ENCODE results near the gene MITF.

Gene MITF, protein sequence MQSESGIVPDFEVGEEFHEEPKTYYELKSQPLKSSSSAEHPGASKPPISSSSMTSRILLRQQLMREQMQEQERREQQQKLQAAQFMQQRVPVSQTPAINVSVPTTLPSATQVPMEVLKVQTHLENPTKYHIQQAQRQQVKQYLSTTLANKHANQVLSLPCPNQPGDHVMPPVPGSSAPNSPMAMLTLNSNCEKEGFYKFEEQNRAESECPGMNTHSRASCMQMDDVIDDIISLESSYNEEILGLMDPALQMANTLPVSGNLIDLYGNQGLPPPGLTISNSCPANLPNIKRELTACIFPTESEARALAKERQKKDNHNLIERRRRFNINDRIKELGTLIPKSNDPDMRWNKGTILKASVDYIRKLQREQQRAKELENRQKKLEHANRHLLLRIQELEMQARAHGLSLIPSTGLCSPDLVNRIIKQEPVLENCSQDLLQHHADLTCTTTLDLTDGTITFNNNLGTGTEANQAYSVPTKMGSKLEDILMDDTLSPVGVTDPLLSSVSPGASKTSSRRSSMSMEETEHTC

DNA sequence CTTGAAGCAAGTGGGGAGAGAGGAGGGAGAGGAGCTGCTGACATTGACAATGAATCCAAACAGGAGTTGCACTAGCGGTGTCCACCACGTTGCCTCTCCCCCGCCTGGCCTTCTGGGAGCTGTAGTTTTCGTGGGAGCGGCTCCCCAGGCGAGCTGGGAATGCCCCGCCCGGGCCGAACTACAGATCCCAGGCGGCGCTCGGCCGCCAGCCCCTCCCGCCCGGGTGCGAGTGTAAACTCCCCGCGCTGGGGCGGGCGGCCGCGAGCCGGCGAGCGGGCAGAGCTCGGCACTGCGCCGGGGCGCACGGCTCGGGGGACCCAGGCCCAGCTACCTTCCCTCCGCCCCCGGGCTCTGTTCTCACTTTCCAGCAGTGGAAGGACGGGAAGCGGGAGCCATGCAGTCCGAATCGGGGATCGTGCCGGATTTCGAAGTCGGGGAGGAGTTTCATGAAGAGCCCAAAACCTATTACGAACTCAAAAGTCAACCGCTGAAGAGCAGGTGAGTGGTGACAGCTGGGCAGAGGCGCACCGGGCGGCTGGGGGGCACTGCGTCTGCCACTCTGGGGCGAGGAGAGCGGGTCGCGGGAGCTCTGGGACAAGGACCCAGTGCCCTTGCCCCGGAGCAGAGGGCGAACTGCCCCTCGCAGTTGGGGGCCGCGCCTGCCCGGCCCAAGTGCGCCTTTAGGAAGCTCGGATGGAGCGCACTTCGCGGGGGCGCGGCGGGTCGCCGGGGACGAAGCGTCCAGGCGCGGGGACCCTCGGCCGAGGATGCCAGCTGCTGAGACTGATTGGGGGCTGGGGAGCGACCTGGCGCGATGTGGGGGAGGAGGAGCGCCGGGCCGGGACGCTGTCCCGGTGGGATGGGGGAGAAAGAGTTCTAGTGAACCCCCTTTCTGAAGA, at the start of gene MITF:
Gene MITF (plus strand): TSS at position 261 of the 899 bp plus-strand sequence. CDS start 134 bp downstream, at position 395.
- no peak for DNase-seq

- no peak for DNase-seq
These were observed 47.4 kb upstream of the MITF start for GRCh38 chr3:69691860-69692259.

DNA sequence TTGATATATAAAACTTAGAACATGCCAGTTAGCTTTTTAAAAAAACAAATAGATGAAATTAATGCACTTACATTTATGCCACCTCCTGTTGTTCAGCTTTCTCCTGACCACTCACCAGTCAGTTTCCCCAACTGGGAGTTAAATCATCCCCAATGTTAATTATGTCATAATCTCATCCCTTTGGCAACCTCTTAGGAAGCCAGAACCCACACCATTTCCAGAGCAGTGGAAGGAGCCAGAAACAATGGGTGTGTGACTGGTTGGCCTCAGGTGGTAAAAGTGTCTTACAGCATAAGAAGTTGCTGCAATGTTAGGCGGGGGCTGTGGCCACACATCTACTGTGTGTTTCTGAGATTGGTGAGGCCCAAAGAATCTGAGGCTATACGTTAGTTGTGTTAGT, 46.5 kb upstream of the MITF start:
- no peak for DNase-seq

DNA sequence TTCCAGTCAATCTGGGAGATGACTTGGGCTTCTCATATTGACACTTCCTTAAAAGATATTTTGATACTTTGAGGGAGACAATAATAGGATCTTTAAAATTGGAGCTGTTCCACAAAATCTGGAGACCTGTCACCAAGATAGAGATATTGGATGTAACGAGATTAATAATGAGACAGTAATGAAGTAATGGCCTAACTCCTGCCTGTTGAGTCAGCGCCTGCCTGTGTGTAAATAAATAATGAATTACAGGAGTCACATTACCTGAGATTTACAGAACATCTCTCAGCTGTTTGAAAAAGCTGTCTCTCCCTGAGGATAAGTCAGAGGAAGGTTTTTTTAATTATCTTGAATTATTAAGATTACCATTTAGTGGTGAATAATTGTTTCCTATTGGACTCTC, 43.8 kb upstream of the MITF start:
- no peak for DNase-seq

DNA sequence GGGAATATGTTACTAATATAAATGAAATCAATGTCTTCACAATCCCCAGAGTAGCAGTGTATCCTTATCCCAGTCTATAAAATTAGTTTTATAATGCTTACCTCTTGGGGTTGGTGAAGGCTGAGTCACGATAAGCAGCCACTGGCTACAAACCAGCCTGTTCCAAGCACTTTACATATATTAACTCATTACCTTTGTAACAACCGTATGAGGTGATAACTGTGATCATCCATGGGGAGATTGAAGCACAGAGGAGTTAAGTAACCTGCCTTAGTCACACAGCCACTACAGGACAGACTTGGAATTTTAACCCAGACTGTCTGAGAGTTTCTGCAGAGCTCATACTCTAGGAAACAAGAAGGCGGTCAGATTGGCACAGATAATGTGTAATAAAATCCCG, 43.3 kb upstream of the MITF start:
- DNase-seq, result no peak

DNA sequence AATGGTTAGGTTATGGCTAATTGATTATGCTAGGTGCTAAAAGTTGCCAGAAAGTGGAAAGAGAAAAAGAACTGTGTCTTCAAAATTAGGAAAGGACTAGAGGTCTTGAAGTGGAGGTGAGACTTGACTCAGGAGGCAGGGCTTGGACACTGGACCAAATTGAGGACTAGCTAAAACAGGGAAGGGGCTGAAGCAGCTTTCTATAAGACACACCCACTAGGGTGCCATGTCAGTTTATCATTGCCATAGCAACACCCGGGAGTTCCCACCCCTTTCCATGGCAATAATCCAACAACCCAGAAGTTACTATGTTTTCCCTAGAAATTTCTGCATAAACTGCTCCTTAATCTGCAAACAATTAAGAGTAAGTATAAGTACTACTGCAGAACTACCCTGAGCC, 42.9 kb upstream of the MITF start:
- DNase-seq, result no peak

GRCh38 chr3:69697381-69697780, 41.9 kb upstream of the MITF start:
- no peak for DNase-seq

- no peak for DNase-seq
These were observed 40.5 kb upstream of the MITF start for GRCh38 chr3:69698728-69699127.

DNA sequence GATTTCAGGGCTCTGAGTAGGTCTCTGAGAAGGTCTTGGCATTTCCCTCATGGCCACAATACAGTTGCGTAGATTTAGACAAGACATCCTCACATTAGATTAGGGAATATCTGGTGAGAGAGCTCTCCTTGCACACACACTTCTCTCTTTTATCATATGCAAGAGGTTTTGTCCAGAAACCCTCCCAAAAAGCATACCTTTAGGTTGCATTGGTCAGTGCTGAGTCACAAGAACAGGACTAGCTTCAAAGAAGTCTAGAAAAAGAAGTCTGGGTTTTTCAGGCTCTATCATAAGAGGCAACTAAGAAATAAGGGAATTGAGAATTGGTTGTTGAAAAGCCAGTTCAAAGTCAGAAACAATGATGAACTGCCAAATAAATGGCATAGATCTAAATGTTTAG, 40.1 kb upstream of the MITF start:
- no peak for DNase-seq

DNA sequence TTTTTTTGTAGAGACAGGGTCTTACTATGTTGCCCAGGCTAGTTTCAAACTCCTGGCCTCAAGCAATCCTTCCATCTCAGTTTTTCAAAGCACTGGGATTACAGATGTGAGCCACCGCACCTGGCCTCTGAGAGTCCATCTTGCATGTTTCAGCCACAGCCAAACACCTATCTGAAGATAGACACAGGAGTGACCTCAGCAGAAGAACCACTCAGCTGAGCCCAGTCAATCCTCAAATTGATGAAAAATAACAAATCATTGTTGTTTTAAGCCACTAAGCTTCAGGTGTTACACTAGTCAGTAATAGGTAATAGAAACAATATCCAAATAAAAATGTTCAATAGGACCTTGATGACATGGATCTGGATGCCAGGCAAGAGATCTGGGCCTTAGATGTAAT, 38.3 kb upstream of the MITF start:
- DNase-seq, result no peak

DNA sequence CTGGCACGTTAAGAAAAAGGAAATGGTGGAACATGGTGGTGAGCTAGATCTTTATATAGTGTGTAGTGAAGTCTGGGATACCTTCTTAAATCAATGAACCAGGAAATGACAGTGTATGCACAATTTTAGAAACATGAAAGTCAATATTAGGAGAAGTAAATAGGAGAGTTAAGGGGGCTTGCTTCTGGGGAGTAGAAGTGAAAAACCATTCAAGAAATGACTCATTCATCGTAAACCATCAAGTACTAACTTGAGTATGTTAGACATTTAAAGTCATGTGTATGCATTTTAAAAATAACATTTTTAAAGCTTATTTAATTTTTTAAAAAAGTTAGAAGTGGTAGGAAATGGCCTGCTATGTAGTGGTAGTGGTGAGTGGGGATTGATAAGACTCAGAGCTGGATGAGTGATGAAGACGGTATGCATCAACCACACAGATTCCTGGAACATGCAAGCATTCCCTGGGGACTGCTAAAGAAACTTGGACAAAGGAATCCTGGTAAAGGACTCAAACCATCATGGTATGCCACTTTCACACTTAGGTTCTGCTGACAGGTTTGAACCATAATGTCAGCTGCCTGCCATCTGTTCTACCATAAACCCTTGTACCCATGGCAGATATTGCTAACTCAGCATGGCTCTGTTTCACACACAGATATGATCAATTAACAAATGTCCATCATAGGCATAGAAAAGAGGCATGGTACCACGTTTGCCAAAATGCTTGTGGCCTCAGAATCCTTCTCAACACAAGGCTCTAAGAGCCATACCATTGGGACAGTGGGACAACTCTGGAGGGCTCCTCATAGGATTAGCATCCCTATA, 28.9 kb upstream of the MITF start:
- no peak for DNase-seq

GRCh38 chr3:69712269-69712668, 27.0 kb upstream of the MITF start:
- DNase-seq, result no peak

- no peak for DNase-seq
These were observed 26.3 kb upstream of the MITF start for GRCh38 chr3:69712933-69713332.

DNA sequence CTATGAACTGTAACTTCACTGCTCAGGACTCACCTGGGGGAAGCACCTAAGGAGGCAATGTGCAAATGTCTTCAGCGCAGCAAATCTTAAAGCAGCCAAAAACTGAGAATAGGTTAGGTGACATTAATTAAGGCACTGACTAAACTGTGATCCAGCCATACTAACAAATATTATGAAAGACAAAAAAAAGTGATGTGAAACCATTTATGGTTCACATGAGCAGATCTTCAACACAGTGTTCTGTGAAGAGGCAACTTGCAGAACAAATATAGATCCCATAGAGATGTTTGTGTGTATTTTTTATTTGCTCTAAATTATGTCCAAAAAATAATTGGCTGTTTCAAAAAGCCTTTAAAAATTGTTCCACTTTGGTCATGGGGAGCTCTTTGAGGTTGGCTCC, 24.1 kb upstream of the MITF start:
- no peak for DNase-seq

GRCh38 chr3:69716119-69716518, 23.1 kb upstream of the MITF start:
- no peak for DNase-seq

GRCh38 chr3:69718866-69719586, 20.2 kb upstream of the MITF start:
- no peak for DNase-seq

GRCh38 chr3:69719587-69720122, 19.6 kb upstream of the MITF start:
- no peak for DNase-seq

GRCh38 chr3:69720824-69721223, 18.4 kb upstream of the MITF start:
- no peak for DNase-seq

DNA sequence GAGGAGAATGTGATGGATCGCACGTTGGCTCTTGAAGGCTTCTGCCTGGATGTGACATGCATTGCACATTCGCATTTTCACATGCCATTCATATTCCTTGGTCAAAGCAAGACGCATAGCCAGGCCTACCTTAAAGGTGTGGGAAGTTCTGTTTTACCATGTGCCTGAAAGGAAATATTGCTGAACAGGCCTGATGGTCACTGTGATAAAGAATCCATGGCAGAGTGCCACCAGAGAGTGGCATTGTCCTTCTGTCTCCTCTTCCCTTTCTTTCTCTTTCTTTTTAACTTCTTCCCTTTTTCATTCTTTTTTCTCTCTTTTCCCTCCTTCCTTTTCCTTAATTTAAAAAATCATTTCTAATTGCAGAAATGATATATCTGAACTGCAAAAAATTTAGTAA, 15.9 kb upstream of the MITF start:
- no peak for DNase-seq

DNA sequence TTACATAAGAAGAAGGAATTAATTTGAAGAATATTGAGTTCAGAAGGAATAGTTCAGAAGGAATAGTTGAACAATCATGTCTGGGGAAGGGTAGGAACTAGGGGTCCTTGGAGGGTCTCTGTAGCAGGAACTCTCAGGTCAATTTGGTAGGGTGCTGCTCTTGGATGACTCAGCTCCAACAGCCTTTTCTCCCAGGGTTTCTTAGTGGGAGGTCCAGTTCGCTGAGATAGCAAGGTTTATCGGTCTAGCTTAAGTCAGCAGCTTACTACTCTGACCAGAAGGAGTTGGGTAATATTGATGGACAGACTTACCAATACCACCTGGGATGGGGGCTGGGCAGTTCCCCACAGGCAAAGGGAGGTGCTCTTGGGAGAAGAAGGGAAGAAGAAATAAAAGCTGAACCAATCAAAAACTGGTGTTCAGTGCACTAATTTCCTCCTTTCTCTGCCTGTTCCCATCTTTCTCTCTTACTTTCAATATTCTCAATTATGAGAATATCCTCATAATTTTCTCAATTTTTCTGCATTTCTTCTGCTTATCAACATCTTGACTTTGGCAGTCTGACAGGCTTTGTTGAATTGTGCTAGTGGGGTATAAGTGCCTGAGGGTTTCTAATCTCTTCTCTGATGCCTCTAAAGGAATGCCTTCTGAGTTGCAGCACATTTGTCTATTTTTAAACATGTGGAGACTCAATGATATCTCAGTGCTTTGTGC, 14.4 kb upstream of the MITF start:
- no peak for DNase-seq

DNA sequence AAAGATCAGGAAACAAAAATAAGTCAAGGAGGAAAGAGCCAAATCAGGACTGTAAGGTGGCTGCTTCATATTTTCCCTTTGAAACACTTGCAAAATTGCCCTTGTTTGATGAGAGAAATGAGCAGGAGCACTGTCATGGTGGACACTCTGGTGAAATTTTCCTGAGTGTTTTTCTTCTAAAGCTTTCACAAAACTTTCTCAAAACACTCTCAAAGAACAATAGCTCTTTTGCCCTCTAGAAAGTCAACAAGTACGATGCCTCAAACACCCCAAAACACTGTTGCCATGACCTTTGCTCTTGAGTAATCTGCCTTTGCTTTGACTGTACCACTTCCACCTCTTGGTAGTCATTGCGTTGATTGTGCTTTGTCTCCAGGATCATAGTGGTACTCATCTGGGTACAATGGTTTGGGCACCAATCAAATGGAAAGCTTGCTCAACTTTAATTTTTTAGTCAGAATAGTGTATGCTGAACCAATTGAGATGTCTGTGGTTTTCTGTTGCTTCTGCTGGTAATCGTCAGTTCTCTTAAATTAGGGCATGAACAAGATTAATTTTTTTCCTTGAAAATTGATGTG, 13.2 kb upstream of the MITF start:
- DNase-seq, result no peak
